ENCODE measurements around the gene HYAL3.

Gene HYAL3

DNA sequence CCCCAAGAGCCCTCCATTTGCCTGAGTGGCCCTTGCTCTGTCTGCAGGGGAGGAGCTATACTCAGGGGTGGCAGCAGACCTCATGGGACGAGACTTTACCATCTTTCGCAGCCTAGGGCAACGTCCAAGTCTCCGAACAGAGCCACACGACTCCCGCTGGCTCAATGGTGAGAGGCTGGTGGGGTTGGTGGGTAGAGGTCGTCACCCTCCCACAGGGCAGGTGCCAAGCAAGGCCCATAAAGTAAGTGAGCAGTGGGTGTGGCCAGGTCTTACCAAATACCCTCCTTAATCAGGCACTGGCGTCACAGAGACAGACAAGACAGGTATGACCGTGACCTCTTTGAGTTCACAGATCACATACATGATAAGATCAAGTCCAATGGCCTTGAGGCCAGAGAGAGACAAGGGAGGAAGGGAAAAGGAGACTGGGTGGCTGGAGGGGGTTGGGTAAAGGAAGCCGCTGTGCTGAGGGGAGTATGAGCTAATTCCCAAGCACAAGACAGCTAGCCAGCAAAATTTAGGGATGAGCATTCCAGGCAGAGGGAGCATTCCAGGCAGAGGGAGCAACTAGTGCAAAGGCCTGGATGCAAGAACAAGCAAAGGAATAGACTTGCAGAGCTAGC lies 27.8 kb downstream of the HYAL3 start:
- DNase-seq (ENCODE audit: low spot score) (no peak), ATAC-seq (ENCODE audit: low read depth) (no peak)
- H3K9me3 ChIP-seq (ENCODE audit: severe bottlenecking) = no peaks in the 10 kb centered on the region
- no peaks in the 10 kb centered on the region for H3K27me3 ChIP-seq (ENCODE audit: insufficient read depth, poor library complexity, severe bottlenecking)
- H3K4me1 ChIP-seq (ENCODE audit: insufficient read depth, poor library complexity, severe bottlenecking) = peaks cover 25% of the 10 kb centered on the region
- TF ChIP-seq, protein P1, sequence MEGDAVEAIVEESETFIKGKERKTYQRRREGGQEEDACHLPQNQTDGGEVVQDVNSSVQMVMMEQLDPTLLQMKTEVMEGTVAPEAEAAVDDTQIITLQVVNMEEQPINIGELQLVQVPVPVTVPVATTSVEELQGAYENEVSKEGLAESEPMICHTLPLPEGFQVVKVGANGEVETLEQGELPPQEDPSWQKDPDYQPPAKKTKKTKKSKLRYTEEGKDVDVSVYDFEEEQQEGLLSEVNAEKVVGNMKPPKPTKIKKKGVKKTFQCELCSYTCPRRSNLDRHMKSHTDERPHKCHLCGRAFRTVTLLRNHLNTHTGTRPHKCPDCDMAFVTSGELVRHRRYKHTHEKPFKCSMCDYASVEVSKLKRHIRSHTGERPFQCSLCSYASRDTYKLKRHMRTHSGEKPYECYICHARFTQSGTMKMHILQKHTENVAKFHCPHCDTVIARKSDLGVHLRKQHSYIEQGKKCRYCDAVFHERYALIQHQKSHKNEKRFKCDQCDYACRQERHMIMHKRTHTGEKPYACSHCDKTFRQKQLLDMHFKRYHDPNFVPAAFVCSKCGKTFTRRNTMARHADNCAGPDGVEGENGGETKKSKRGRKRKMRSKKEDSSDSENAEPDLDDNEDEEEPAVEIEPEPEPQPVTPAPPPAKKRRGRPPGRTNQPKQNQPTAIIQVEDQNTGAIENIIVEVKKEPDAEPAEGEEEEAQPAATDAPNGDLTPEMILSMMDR (IDR thresholded peaks at IDR 0.05; ENCODE audit: poor library complexity, severe bottlenecking) = no peak
- H3K4me3 ChIP-seq (ENCODE audit: severe bottlenecking) = no peak overlapping the region
- H3K27ac ChIP-seq (ENCODE audit: poor library complexity, severe bottlenecking) = peak overlapping the region; percentile 93
- H3K36me3 ChIP-seq (ENCODE audit: low read depth) = peaks cover 41% of the 10 kb centered on the region

DNA sequence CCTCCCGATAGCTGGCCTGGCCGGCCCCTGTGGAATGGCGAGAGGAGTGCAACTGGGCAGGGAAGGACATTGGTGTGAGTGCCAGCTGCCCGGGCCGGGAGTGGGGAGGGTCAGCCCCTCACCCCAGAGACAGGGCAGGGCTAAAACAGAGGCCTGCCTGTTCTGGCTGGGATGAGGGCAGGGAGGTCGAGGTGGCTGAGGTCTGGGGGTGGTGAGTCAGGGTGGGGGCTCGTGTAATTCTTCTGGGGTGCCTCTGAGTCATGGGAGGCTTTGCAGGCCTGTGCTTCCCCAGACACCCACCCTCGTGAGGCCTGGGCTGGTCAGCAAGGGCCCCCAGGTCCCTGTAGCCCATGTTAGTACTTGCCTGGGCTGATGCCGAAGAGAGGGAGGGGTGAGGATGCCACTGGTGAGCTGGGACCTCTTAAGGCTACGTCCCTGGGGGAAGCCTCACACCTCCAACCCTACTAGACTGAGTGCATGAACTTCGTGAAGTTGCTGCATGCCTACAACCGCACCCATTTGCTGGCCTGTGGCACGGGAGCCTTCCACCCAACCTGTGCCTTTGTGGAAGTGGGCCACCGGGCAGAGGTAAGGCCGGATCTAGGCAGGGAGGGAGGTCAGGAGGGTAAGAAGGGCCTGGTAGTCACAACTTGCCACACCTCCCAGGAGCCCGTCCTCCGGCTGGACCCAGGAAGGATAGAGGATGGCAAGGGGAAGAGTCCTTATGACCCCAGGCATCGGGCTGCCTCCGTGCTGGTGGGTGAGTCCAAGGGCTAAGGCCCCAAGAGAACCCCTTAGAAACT lies 28.6 kb downstream of the HYAL3 start:
- peak overlapping the region; percentile 93 for H3K27ac ChIP-seq (ENCODE audit: poor library complexity, severe bottlenecking)
- TF ChIP-seq, protein P1 (IDR thresholded peaks at IDR 0.05; ENCODE audit: poor library complexity, severe bottlenecking) = no peak
- no peaks in the 10 kb centered on the region for H3K27me3 ChIP-seq (ENCODE audit: insufficient read depth, poor library complexity, severe bottlenecking)
- H3K36me3 ChIP-seq (ENCODE audit: low read depth) = peaks cover 36% of the 10 kb centered on the region
- H3K9me3 ChIP-seq (ENCODE audit: severe bottlenecking) = no peaks in the 10 kb centered on the region
- peaks cover 26% of the 10 kb centered on the region for H3K4me1 ChIP-seq (ENCODE audit: insufficient read depth, poor library complexity, severe bottlenecking)
- no peak for DNase-seq (ENCODE audit: low spot score)
- ATAC-seq (ENCODE audit: low read depth) = peak; percentile 3; the same call in 2 of the 3 replicates
- H3K4me3 ChIP-seq (ENCODE audit: severe bottlenecking) = peak overlapping the region; percentile 45

DNA sequence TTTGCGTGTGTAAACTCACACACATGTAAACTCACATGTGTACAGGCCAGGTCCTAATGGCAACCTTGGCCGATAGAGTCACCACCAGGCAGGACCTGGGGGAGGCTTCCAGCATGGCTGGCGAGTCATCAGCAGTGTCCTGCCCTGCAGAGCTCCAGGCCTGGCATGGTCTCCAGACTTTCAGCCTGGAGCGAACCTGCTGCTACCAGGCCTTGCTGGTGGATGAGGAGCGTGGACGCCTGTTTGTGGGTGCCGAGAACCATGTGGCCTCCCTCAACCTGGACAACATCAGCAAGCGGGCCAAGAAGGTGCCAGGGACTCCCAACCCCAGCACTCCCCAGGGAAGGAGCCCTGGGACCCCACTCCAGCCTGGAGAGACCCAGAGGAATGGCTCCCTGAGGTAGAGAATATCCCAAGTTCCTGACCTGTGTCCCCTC lies 29.2 kb downstream of the HYAL3 start:
- Histone ChIP-seq H3K9me3 (ENCODE audit: severe bottlenecking) (no peaks in the 10 kb centered on the region), H3K27ac (ENCODE audit: poor library complexity, severe bottlenecking) (peak overlapping the region; percentile 93), H3K36me3 (ENCODE audit: low read depth) (peaks cover 32% of the 10 kb centered on the region), H3K4me3 (ENCODE audit: severe bottlenecking) (peak overlapping the region; percentile 45), H3K4me1 (ENCODE audit: insufficient read depth, poor library complexity, severe bottlenecking) (peaks cover 32% of the 10 kb centered on the region), H3K27me3 (ENCODE audit: insufficient read depth, poor library complexity, severe bottlenecking) (no peaks in the 10 kb centered on the region)
- DNase-seq (ENCODE audit: low spot score) (peak; percentile 69), ATAC-seq (ENCODE audit: low read depth) (peak; percentile 8; the same call in 1 of the 3 replicates)
- TF ChIP-seq, protein P1 (IDR thresholded peaks at IDR 0.05; ENCODE audit: poor library complexity, severe bottlenecking) = no peak

DNA sequence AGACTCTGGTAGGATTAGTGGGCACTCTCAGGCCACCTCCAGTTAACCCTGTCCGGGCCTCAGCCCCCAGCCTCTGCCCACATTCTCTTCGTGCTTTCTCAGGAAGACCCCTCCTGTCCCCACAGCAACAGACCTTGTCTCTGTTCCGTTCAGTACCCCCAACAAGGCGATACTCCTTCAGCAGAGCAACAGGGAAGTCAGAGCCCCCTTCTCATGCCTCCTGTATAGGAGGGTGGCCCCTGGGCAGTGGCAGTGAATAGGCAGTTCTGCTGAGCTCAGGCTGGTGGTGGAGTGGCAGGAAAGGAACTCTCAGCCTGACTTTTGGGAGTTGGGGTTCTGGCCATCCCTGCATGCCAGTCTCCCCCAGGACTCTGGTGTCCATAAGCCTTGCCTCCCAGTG lies 29.7 kb downstream of the HYAL3 start:
- Histone ChIP-seq H3K27me3 (ENCODE audit: insufficient read depth, poor library complexity, severe bottlenecking) (no peaks in the 10 kb centered on the region), H3K4me1 (ENCODE audit: insufficient read depth, poor library complexity, severe bottlenecking) (peaks cover 37% of the 10 kb centered on the region), H3K9me3 (ENCODE audit: severe bottlenecking) (no peaks in the 10 kb centered on the region), H3K4me3 (ENCODE audit: severe bottlenecking) (peak overlapping the region; percentile 45), H3K36me3 (ENCODE audit: low read depth) (peaks cover 27% of the 10 kb centered on the region), H3K27ac (ENCODE audit: poor library complexity, severe bottlenecking) (peak overlapping the region; percentile 93)
- ATAC-seq (ENCODE audit: low read depth) = no peak
- TF ChIP-seq, protein P1 (IDR thresholded peaks at IDR 0.05; ENCODE audit: poor library complexity, severe bottlenecking) = no peak
- no peak for DNase-seq (ENCODE audit: low spot score)
